Activated naive CD8-positive, alpha-beta T cell (primary cell): Measurements from ENCODE around the gene MKS1.

Experiments
- H3K27ac Mint-ChIP-seq: one replicate; pipeline ENCODE4 v1.8.0; 2021; ENCODE audit warnings: mixed read lengths
- H3K27me3 Mint-ChIP-seq: one replicate; pipeline ENCODE4 v1.8.0; 2021; ENCODE audit warnings: mixed read lengths
- H3K36me3 Mint-ChIP-seq: one replicate; pipeline ENCODE4 v1.8.0; 2021; ENCODE audit warnings: mixed read lengths
- H3K4me1 Mint-ChIP-seq: one replicate; pipeline ENCODE4 v1.8.0; 2021; ENCODE audit warnings: low read depth, mixed read lengths
- H3K4me3 Mint-ChIP-seq: one replicate; pipeline ENCODE4 v1.8.0; 2021; ENCODE audit warnings: mild to moderate bottlenecking, mixed read lengths
- H3K9me3 Mint-ChIP-seq: one replicate; pipeline ENCODE4 v1.8.0; 2021; ENCODE audit warnings: low read depth, mixed read lengths

The MKS1 gene

GRCh38 chr17:58172369-58173071 lies 46.5 kb downstream of the MKS1 start:
- peaks cover 43% of the 10 kb centered on the region for H3K4me1 Mint-ChIP-seq
- peak overlapping the region; percentile 83 for H3K27ac Mint-ChIP-seq
- H3K27me3 Mint-ChIP-seq: no peaks in the 10 kb centered on the region
- no peaks in the 10 kb centered on the region for H3K36me3 Mint-ChIP-seq
- no peaks in the 10 kb centered on the region for H3K9me3 Mint-ChIP-seq
- H3K4me3 Mint-ChIP-seq: no peak overlapping the region

DNA sequence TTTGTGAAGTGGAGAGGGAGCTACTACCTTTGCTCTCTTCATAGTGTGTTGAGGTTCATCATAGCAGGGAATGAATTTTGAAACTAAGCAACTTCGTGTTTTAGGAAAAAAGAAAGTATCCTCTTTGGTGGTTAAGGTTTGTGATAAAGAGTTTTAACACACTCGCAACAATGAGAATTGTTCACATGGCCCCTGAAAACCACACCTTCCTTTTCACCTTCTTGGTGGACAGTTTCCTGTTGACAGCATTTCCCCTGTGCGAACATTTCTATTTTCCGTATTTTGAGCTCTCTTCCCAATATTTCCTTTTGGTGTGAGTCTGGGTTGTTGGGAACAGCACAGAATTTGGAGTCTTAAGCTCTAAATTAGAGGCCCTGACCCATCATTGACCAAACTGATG lies 48.4 kb downstream of the MKS1 start:
- Mint-ChIP-seq H3K27ac (peak overlapping the region; percentile 81), H3K27me3 (no peaks in the 10 kb centered on the region), H3K36me3 (peaks cover 2% of the 10 kb centered on the region), H3K9me3 (no peaks in the 10 kb centered on the region), H3K4me3 (peak overlapping the region; percentile 22), H3K4me1 (peaks cover 51% of the 10 kb centered on the region)

DNA sequence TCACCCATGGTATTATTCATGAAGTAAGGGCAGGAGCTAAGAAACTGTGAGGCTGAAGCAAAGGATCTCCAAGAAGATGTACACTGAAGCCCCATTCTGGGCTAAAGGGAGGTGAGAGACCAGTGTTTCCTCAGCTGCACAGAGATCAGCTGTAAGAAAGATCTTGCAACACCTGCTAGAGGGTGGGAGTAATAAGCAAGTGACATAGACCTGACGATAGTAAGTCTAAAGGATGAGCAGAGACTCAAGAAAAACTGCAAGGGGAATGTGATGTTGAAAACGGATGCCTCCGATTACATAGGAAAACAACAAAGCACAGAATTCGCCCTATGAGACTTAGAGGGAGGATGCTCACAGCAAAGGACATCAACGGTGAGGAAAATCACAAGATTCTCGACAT lies 52.4 kb downstream of the MKS1 start, which contains the start of gene OR4D2:
TSS of gene OR4D2 (plus strand) at position 301 of the 400 bp plus-strand sequence. CDS start 2,674 bp downstream, outside the sequence.
- Mint-ChIP-seq H3K36me3 (peaks cover 4% of the 10 kb centered on the region), H3K27me3 (no peaks in the 10 kb centered on the region), H3K4me1 (peaks cover 46% of the 10 kb centered on the region), H3K4me3 (no peak within 1 kb of the TSS), H3K9me3 (peaks cover 6% of the 10 kb centered on the region), H3K27ac (peak within 1 kb of the TSS; percentile 51)

DNA sequence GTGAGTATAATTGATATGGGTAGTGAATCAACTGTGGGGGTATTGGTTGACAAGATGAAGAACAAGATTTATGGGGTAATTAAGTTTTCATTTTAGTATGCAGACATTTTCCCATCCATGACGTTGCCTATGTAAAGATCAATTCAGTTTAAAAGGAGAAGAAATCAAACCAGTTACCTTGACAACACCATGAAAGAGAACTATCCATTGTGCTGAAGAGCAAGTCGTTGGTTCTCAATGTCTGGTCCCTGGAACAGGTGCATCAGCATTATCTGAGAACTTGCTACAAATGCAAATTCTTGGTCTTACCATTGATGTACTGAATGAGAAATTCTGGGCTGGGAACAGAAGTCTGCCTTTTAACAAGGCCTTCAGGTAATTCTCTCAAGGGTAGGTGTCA lies 53.1 kb downstream of the MKS1 start:
- H3K9me3 Mint-ChIP-seq: peaks cover 6% of the 10 kb centered on the region
- peaks cover 41% of the 10 kb centered on the region for H3K4me1 Mint-ChIP-seq
- peaks cover 4% of the 10 kb centered on the region for H3K36me3 Mint-ChIP-seq
- H3K4me3 Mint-ChIP-seq: no peak overlapping the region
- no peaks in the 10 kb centered on the region for H3K27me3 Mint-ChIP-seq
- H3K27ac Mint-ChIP-seq: no peak overlapping the region

GRCh38 chr17:58161566-58161965 lies 57.5 kb downstream of the MKS1 start:
- Mint-ChIP-seq H3K4me1 (peaks cover 34% of the 10 kb centered on the region), H3K4me3 (no peak overlapping the region), H3K9me3 (peaks cover 6% of the 10 kb centered on the region), H3K36me3 (peaks cover 5% of the 10 kb centered on the region), H3K27me3 (no peaks in the 10 kb centered on the region), H3K27ac (no peak overlapping the region)

- Mint-ChIP-seq H3K4me3 (peak overlapping the region; percentile 32), H3K27me3 (no peaks in the 10 kb centered on the region), H3K36me3 (peaks cover 8% of the 10 kb centered on the region), H3K9me3 (peaks cover 3% of the 10 kb centered on the region), H3K4me1 (peaks cover 59% of the 10 kb centered on the region), H3K27ac (no peak overlapping the region)
Measured at GRCh38 chr17:58158181-58158580, 60.9 kb downstream of the MKS1 start.

DNA sequence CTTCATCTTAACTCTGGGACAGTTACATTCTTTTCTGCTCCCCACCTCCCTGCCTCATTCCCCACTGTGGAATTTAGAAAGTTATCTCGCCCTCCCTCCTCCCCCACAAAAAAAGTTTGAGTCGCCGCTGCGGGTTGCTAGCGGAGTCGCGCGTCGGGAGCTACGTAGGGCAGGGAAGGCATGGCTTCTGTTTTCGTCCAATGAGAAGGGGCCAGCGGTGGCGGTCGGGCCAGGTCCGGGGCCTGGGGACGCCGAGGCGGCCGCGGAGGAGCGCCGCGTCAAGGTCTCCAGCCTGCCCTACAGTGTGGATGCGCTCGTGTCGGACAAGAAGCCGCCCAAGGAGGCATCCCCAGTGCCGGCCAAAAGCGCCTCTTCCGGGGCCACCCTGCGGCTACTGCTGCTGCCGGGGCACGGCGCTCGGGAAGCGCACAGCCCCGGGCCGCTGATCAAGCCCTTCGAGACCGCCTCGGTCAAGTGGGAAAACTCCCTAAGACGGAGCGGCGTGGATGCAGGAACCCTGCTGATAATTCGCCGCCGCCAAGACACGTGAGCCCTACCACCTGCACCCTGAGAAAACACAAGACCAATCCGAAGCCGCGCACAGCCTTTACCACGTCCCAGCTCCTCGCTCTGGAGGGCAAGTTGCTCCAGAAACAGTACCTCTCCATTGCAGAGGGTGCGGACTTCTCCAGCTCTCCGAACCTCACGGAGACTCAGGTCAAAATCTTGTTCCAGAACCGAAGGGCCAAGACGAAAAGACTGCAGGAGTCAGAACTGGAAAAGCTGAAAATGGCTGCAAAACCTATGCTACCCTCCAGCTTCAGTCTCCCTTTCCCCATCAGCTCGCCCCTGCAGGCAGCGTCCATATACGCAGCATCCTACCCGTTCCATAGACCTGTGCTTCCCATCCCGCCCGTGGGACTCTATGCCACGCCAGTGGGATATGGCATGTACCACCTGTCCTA lies 61.9 kb downstream of the MKS1 start:
- no peaks in the 10 kb centered on the region for H3K27me3 Mint-ChIP-seq
- H3K36me3 Mint-ChIP-seq: peaks cover 6% of the 10 kb centered on the region
- no peaks in the 10 kb centered on the region for H3K9me3 Mint-ChIP-seq
- H3K27ac Mint-ChIP-seq: peak overlapping the region; percentile 96
- H3K4me3 Mint-ChIP-seq: peak overlapping the region; percentile 92
- H3K4me1 Mint-ChIP-seq: peaks cover 70% of the 10 kb centered on the region
